ENCODE measurements around the gene KIZ.

DNA sequence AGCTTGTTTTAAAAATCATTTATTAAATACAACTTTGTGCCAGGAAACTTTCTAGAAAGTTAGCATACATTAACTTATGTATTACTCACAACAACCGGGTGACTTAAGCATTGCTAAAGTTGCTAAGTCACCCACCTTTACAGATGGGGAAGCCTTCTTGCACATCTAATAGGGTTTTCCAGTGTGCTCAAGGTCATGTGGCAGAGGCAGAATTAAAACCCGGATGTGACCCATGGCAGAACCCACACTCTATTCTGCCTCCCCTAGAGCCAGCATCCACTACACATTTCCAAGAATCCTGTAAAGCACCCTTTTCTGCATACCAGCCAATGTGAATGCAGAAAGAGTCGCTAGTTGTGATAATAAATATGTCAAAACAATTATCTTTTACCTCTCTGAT, 33.1 kb upstream of the KIZ start:
- TF ChIP-seq, protein P1, sequence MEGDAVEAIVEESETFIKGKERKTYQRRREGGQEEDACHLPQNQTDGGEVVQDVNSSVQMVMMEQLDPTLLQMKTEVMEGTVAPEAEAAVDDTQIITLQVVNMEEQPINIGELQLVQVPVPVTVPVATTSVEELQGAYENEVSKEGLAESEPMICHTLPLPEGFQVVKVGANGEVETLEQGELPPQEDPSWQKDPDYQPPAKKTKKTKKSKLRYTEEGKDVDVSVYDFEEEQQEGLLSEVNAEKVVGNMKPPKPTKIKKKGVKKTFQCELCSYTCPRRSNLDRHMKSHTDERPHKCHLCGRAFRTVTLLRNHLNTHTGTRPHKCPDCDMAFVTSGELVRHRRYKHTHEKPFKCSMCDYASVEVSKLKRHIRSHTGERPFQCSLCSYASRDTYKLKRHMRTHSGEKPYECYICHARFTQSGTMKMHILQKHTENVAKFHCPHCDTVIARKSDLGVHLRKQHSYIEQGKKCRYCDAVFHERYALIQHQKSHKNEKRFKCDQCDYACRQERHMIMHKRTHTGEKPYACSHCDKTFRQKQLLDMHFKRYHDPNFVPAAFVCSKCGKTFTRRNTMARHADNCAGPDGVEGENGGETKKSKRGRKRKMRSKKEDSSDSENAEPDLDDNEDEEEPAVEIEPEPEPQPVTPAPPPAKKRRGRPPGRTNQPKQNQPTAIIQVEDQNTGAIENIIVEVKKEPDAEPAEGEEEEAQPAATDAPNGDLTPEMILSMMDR (conservative IDR thresholded peaks at IDR 0.05; ENCODE audit: low read depth, low read length) = no peak
- no peak for TF ChIP-seq EZH2 (IDR thresholded peaks at IDR 0.05; ENCODE audit: low read length, unreplicated experiment)
